ENCODE data around the gene TFCP2L1. TPM values are rescaled to one million over a fixed set of nuclear protein-coding genes. Genes with fewer than 3 reads are reported as not detected.

TFCP2L1 gene
- total RNA-seq, 1 experiment from 2014 or later = 29.8 TPM

DNA sequence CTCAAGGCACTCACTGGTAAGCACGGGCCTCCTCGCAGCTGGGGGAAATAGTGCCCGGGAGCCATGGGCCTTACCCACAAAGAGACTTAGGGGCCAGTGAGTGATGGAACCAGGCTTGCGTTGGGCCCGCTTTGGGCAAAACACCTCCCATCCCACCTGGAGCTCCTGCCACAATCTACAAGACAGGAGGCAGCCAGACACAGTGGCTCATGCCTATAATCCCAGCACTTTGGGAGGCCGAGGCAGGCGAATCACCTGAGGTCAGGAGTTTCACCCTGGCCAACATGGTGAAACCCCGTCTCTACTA, 88.2 kb downstream of the TFCP2L1 start:
- Mint-ChIP-seq H3K9me3 (ENCODE audit: low read depth, unreplicated experiment) (no peaks in the 10 kb centered on the region), H3K36me3 (ENCODE audit: insufficient read depth, unreplicated experiment) (peaks cover 3% of the 10 kb centered on the region), H3K4me3 (ENCODE audit: low read depth, unreplicated experiment) (no peak overlapping the region), H3K4me1 (ENCODE audit: low read depth, unreplicated experiment) (peaks cover 33% of the 10 kb centered on the region), H3K27me3 (ENCODE audit: unreplicated experiment) (no peaks in the 10 kb centered on the region), H3K27ac (ENCODE audit: unreplicated experiment) (peak overlapping the region; percentile 97)
- CTCF ChIA-PET = interaction anchor here (0.5 to 1.9 kb wide), 5 partner anchors 9 to 236 kb away, joined by 3 to 9 read pairs (median 6); no protein-coding TSS in a partner anchor
- BruUV-seq (replicated peaks) = no TSS peak
- TF ChIP-seq CTCF (IDR thresholded peaks at IDR 0.05; ENCODE audit: unreplicated experiment) = no peak
- intact Hi-C loops (cut with micrococcal nuclease; ENCODE audit: unreplicated experiment) = loop anchor here (5.0 kb wide), 1 partner anchor 580 kb away; no protein-coding TSS in a partner anchor
- no peak for DNase-seq

DNA sequence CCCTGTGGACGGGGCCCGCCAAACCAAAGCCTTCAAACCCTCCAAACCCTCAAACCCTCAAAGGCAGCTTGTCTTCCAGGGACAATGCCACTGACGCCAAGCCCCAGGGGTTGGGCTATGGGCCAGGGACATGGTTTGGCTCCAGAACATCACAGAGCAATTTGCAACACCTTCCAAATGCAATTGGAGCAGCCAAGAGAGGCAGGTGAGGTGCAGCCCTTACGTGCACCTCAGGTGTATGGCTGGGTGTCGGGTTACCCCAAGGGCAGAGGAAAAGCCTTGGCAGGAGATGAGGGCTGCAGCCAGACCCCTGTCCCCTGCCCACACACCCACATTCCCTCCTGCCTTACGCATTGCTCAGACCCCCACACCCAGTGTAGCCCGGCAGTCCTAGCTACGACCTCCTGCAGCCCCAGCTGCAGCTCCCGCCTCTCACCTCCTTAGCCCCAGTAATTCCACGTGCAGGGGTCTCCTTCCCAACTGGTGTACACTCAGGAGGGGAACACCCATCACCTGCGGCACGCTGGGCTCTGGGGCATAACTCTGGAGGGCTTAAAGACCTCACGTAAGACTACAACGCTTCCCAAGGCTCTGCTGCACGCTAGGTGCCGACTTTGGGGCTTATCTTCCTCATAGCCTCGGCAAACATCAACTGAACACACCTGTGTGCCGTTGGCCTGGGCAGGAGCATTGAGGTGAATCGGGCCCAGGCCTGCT, 88.7 kb downstream of the TFCP2L1 start:
- no peaks in the 10 kb centered on the region for H3K9me3 Mint-ChIP-seq (ENCODE audit: low read depth, unreplicated experiment)
- H3K27me3 Mint-ChIP-seq (ENCODE audit: unreplicated experiment) = no peaks in the 10 kb centered on the region
- no peak overlapping the region for H3K27ac Mint-ChIP-seq (ENCODE audit: unreplicated experiment)
- DNase-seq = no peak
- peaks cover 3% of the 10 kb centered on the region for H3K36me3 Mint-ChIP-seq (ENCODE audit: insufficient read depth, unreplicated experiment)
- BruUV-seq (replicated peaks) = no TSS peak
- H3K4me3 Mint-ChIP-seq (ENCODE audit: low read depth, unreplicated experiment) = no peak overlapping the region
- H3K4me1 Mint-ChIP-seq (ENCODE audit: low read depth, unreplicated experiment) = peaks cover 33% of the 10 kb centered on the region
- no peak for TF ChIP-seq CTCF (IDR thresholded peaks at IDR 0.05; ENCODE audit: unreplicated experiment)
- CTCF ChIA-PET = interaction anchor here (0.7 to 1.9 kb wide), 3 partner anchors 57 to 236 kb away, joined by 3 to 9 read pairs (median 4); no protein-coding TSS in a partner anchor
- intact Hi-C loops (cut with micrococcal nuclease; ENCODE audit: unreplicated experiment) = loop anchor here (5.0 kb wide), 1 partner anchor 581 kb away; no protein-coding TSS in a partner anchor

GRCh38 chr2:121195036-121195435, 90.0 kb downstream of the TFCP2L1 start:
- intact Hi-C loops (cut with micrococcal nuclease; ENCODE audit: unreplicated experiment) = loop anchor here (5.0 kb wide), 1 partner anchor 582 kb away; no protein-coding TSS in a partner anchor
- H3K9me3 Mint-ChIP-seq (ENCODE audit: low read depth, unreplicated experiment) = no peaks in the 10 kb centered on the region
- no TSS peak for BruUV-seq (replicated peaks)
- CTCF ChIA-PET = interaction anchor here (0.6 to 1.7 kb wide), 4 partner anchors 11 to 134 kb away, joined by 3 to 5 read pairs (median 5); no protein-coding TSS in a partner anchor
- H3K27me3 Mint-ChIP-seq (ENCODE audit: unreplicated experiment) = no peaks in the 10 kb centered on the region
- H3K36me3 Mint-ChIP-seq (ENCODE audit: insufficient read depth, unreplicated experiment) = peaks cover 3% of the 10 kb centered on the region
- no peak overlapping the region for H3K4me3 Mint-ChIP-seq (ENCODE audit: low read depth, unreplicated experiment)
- TF ChIP-seq CTCF (IDR thresholded peaks at IDR 0.05; ENCODE audit: unreplicated experiment) = no peak
- peaks cover 30% of the 10 kb centered on the region for H3K4me1 Mint-ChIP-seq (ENCODE audit: low read depth, unreplicated experiment)
- peak overlapping the region; percentile 50 for H3K27ac Mint-ChIP-seq (ENCODE audit: unreplicated experiment)
- no peak for DNase-seq

- Mint-ChIP-seq H3K4me3 (ENCODE audit: low read depth, unreplicated experiment) (no peak overlapping the region), H3K36me3 (ENCODE audit: insufficient read depth, unreplicated experiment) (peaks cover 3% of the 10 kb centered on the region), H3K9me3 (ENCODE audit: low read depth, unreplicated experiment) (no peaks in the 10 kb centered on the region), H3K27me3 (ENCODE audit: unreplicated experiment) (no peaks in the 10 kb centered on the region), H3K27ac (ENCODE audit: unreplicated experiment) (no peak overlapping the region), H3K4me1 (ENCODE audit: low read depth, unreplicated experiment) (peaks cover 26% of the 10 kb centered on the region)
- DNase-seq = no peak
- TF ChIP-seq CTCF (IDR thresholded peaks at IDR 0.05; ENCODE audit: unreplicated experiment) = no peak
- CTCF ChIA-PET = interaction anchor here (0.6 to 1.7 kb wide), 3 partner anchors 11 to 66 kb away, joined by 5 read pairs; no protein-coding TSS in a partner anchor
- no TSS peak for BruUV-seq (replicated peaks)
- intact Hi-C loops (cut with micrococcal nuclease; ENCODE audit: unreplicated experiment) = loop anchor here (5.0 kb wide), 1 partner anchor 583 kb away; no protein-coding TSS in a partner anchor
Measured at GRCh38 chr2:121194626-121195025, 90.4 kb downstream of the TFCP2L1 start.

All from Calu3 (cell line).